HG03280 (cell line): ENCODE data around the gene NECTIN1.

ENCODE experiments used
- ATAC-seq: cut with Tn5 transposase; IDR thresholded peaks from one replicate; pipeline ENCODE4 v1.9.1; 2021; ENCODE audit warnings: mild to moderate bottlenecking, moderate library complexity; ENCODE audit not compliant: unreplicated experiment

NECTIN1 gene

GRCh38 chr11:119714189-119714588 is 14.8 kb downstream of the NECTIN1 start:
- no peak for ATAC-seq

GRCh38 chr11:119713359-119714040 is 15.5 kb downstream of the NECTIN1 start:
- no peak for ATAC-seq

- no peak for ATAC-seq
Measured at GRCh38 chr11:119712459-119713358, 16.3 kb downstream of the NECTIN1 start.

- ATAC-seq, result no peak
Measured at GRCh38 chr11:119712006-119712405, 17.0 kb downstream of the NECTIN1 start.

- ATAC-seq, result no peak
Measured at GRCh38 chr11:119711476-119711875, 17.5 kb downstream of the NECTIN1 start.

- ATAC-seq, result no peak
Measured at GRCh38 chr11:119710417-119710816, 18.6 kb downstream of the NECTIN1 start.

- ATAC-seq, result no peak
Measured at GRCh38 chr11:119709638-119710346, 19.2 kb downstream of the NECTIN1 start.

GRCh38 chr11:119709171-119709570 is 19.8 kb downstream of the NECTIN1 start:
- no peak for ATAC-seq

GRCh38 chr11:119708384-119708783 is 20.6 kb downstream of the NECTIN1 start:
- ATAC-seq, result no peak

GRCh38 chr11:119706887-119707286 is 22.1 kb downstream of the NECTIN1 start:
- ATAC-seq, result no peak

GRCh38 chr11:119706029-119706428 is 23.0 kb downstream of the NECTIN1 start:
- ATAC-seq, result no peak

- ATAC-seq, result no peak
Measured at GRCh38 chr11:119705362-119705761, 23.6 kb downstream of the NECTIN1 start.

- ATAC-seq, result no peak
Measured at GRCh38 chr11:119704849-119705248, 24.2 kb downstream of the NECTIN1 start.

- no peak for ATAC-seq
Measured at GRCh38 chr11:119701591-119702549, 27.1 kb downstream of the NECTIN1 start.

GRCh38 chr11:119700536-119701346 is 28.3 kb downstream of the NECTIN1 start:
- no peak for ATAC-seq

GRCh38 chr11:119700030-119700429 is 29.0 kb downstream of the NECTIN1 start:
- no peak for ATAC-seq

GRCh38 chr11:119699227-119699626 is 29.8 kb downstream of the NECTIN1 start:
- no peak for ATAC-seq

GRCh38 chr11:119697882-119698281 is 31.1 kb downstream of the NECTIN1 start:
- no peak for ATAC-seq

GRCh38 chr11:119697445-119697844 is 31.6 kb downstream of the NECTIN1 start:
- no peak for ATAC-seq
